PC-9 (cell line): ENCODE data around the gene ALKBH4. TPM values are rescaled to one million over a fixed set of nuclear protein-coding genes. Genes with fewer than 3 reads are reported as not detected.

ENCODE experiments used
- BruUV-seq: library from RNA; stranded (reverse); fragments of 400-500 nt; replicated peaks from 2 replicates; lab custom pipeline; 2021; lab: Mats Ljungman, UMichigan
- CTCF ChIA-PET: fragments of 300-600 bp; sonication (Branson Sonifier 250); formaldehyde crosslinking; loops from one replicate; lab custom pipeline; 2022; ENCODE audit warnings: antibody characterized with exemption; lab: Charles Lee
- POLR2A ChIA-PET: fragments of 300-600 bp; sonication (Branson Sonifier 250); formaldehyde crosslinking; loops from one replicate; lab custom pipeline; 2022; ENCODE audit warnings: antibody characterized with exemption; ENCODE audit not compliant: unreplicated experiment; lab: Charles Lee
- DNase-seq, 2 experiments: peaks; one replicate each; pipeline versions ENCODE4 v3.0.0 to v3.0.0-alpha.2; 2015 to 2022; ENCODE audit warnings: mixed read lengths in 1 of 2
- H2AFZ ChIP-seq: fragments of 200-600 bp; sonication (generic); 2 replicates; pipeline ENCODE4 v1.8.1; 2017; ENCODE audit warnings: antibody characterized with exemption
- H3F3A ChIP-seq: fragments of 200-600 bp; sonication (generic); 2 replicates; pipeline ENCODE4 v1.8.1; 2017; ENCODE audit warnings: antibody characterized with exemption, mild to moderate bottlenecking, low read depth; ENCODE audit not compliant: insufficient read depth
- H3K27ac ChIP-seq: fragments of 200-600 bp; sonication (generic); 2 replicates; pipeline ENCODE4 v1.6.1; 2016; ENCODE audit warnings: mixed run types
- H3K27me3 ChIP-seq: fragments of 200-600 bp; sonication (generic); 2 replicates; pipeline ENCODE4 v1.6.1; 2016; ENCODE audit warnings: low read depth, mixed run types; ENCODE audit not compliant: insufficient read depth
- H3K36me3 ChIP-seq: fragments of 200-600 bp; sonication (generic); 2 replicates; pipeline ENCODE4 v1.6.1; 2016; ENCODE audit warnings: low read depth, mixed run types
- H3K4me1 ChIP-seq: fragments of 200-600 bp; sonication (generic); replicated peaks from 2 replicates; pipeline ENCODE4 v1.6.1; 2016; ENCODE audit warnings: mixed run types; ENCODE audit not compliant: insufficient read depth
- H3K4me2 ChIP-seq: fragments of 200-600 bp; sonication (generic); 2 replicates; pipeline ENCODE4 v1.6.1; 2017; ENCODE audit warnings: mixed run types
- H3K4me3 ChIP-seq: fragments of 200-600 bp; sonication (generic); 2 replicates; pipeline ENCODE4 v1.6.1; 2016; ENCODE audit warnings: mixed run types
- H3K79me2 ChIP-seq: fragments of 200-600 bp; sonication (generic); 2 replicates; pipeline ENCODE4 v1.6.1; 2017; ENCODE audit warnings: low read depth, mixed run types
- H3K9me2 ChIP-seq: fragments of 200-600 bp; sonication (generic); 2 replicates; pipeline ENCODE4 v1.8.1; 2017; ENCODE audit warnings: mild to moderate bottlenecking; ENCODE audit not compliant: insufficient read depth
- H3K9me3 ChIP-seq: fragments of 200-600 bp; sonication (generic); 2 replicates; pipeline ENCODE4 v1.8.1; 2016; ENCODE audit warnings: low read depth; ENCODE audit not compliant: insufficient read depth
- H4K20me1 ChIP-seq: fragments of 200-600 bp; sonication (generic); 2 replicates; pipeline ENCODE4 v1.8.1; 2017; ENCODE audit not compliant: insufficient read depth
- EZH2 ChIP-seq: fragments of 200-600 bp; sonication (generic); IDR thresholded peaks from 2 replicates; pipeline ENCODE4 v1.8.0; 2017; ENCODE audit warnings: antibody characterized with exemption, low read depth
- intact Hi-C: fragments of 100-400 bp; cut with micrococcal nuclease; formaldehyde crosslinking; loops from one replicate; pipeline ENCODE4 v1.10.0; 2022; ENCODE audit not compliant: unreplicated experiment
- total RNA-seq: library from RNA; stranded (reverse); gene quantifications from 2 replicates; pipeline ENCODE4 v1.2.3, GENCODE V29; 2021
- TF ChIP-seq, protein P1 (sequence below): fragments of 200-600 bp; sonication (generic); conservative IDR thresholded peaks from 2 replicates; pipeline ENCODE4 v1.6.1; 2017; ENCODE audit warnings: mixed run types, antibody characterized with exemption, mild to moderate bottlenecking, moderate library complexity

Gene ALKBH4
- total RNA-seq, 1 experiment from 2014 or later: 10.9 TPM

DNA sequence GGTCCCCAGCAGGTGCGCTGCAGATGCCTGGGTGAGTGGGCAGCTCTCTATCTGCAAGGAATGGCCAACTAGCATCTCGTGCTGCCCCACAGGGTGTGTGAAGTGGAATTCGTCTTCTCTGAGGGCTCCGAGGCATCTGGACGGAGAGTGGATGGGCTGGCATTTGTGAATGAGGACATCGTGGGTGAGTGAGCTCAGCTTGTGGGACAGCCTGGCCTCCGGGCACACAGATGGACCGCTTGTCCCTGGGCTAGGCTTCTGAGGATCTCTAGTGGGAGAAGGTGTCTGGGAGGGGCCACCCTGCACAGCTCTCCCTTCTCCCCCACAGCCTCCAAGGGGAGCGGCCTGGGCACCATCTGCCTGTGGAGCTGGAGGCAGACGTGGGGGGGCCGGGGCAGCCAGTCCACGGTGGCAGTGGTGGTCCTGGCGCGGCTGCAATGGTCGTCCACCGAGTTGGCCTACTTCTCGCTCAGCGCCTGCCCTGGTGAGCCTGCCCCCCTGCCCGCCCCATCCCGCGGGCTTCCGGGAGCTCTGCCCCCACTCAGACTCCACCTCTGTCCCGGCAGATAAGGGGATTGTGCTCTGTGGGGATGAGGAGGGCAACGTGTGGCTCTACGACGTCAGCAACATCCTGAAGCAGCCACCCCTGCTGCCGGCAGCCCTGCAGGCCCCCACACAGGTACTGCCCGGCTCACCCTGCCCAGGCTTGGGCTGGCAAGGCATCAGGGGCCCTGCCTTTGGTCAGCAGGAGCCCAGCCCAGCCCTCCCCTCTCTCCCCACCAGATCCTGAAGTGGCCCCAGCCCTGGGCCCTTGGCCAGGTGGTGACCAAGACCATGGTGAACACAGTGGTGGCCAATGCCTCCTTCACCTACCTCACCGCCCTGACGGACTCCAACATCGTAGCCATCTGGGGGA, 7.7 kb upstream of the ALKBH4 start:
- no peaks in the 10 kb centered on the region for H3K27me3 ChIP-seq
- intact Hi-C loops: no loop called here
- H3K4me2 ChIP-seq: no peak overlapping the region
- CTCF ChIA-PET: no interaction called here
- no peaks in the 10 kb centered on the region for H3K36me3 ChIP-seq
- no peak for TF ChIP-seq EZH2
- TF ChIP-seq, protein P1, sequence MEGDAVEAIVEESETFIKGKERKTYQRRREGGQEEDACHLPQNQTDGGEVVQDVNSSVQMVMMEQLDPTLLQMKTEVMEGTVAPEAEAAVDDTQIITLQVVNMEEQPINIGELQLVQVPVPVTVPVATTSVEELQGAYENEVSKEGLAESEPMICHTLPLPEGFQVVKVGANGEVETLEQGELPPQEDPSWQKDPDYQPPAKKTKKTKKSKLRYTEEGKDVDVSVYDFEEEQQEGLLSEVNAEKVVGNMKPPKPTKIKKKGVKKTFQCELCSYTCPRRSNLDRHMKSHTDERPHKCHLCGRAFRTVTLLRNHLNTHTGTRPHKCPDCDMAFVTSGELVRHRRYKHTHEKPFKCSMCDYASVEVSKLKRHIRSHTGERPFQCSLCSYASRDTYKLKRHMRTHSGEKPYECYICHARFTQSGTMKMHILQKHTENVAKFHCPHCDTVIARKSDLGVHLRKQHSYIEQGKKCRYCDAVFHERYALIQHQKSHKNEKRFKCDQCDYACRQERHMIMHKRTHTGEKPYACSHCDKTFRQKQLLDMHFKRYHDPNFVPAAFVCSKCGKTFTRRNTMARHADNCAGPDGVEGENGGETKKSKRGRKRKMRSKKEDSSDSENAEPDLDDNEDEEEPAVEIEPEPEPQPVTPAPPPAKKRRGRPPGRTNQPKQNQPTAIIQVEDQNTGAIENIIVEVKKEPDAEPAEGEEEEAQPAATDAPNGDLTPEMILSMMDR: no peak
- POLR2A ChIA-PET: no interaction called here
- no peaks in the 10 kb centered on the region for H3K9me2 ChIP-seq
- no peak overlapping the region for H3K4me3 ChIP-seq
- DNase-seq: no peak
- no peak overlapping the region for H2AFZ ChIP-seq
- H3F3A ChIP-seq: no peaks in the 10 kb centered on the region; the same call in 1 of the 2 replicates
- no peak overlapping the region for H3K27ac ChIP-seq
- no peaks in the 10 kb centered on the region for H3K79me2 ChIP-seq
- H3K4me1 ChIP-seq: no peaks in the 10 kb centered on the region
- no peaks in the 10 kb centered on the region for H4K20me1 ChIP-seq
- no TSS peak for BruUV-seq
- H3K9me3 ChIP-seq: no peaks in the 10 kb centered on the region

DNA sequence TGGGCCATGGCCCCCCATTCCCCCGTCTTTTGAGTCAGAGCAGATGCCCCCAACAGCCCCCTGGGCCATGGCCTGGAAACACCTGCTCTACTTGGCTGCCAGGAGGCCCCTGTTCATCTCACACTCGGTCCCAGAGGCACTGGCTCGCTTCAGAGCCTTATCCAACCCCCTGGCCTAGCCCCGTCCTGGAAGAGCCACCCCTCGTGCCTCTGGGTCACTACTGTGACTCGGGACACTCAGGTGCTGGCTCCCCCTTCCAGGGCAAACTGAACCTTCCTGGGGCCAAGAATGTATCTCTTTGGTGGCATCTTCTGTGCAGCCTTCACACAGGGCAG, 7.1 kb upstream of the ALKBH4 start:
- Histone ChIP-seq H3K4me1 (no peaks in the 10 kb centered on the region), H3K79me2 (no peaks in the 10 kb centered on the region), H3K9me3 (no peaks in the 10 kb centered on the region), H3K36me3 (no peaks in the 10 kb centered on the region), H2AFZ (no peak overlapping the region), H3K4me3 (no peak overlapping the region), H3K9me2 (no peaks in the 10 kb centered on the region), H3K27ac (no peak overlapping the region), H3F3A (no peaks in the 10 kb centered on the region; the same call in 1 of the 2 replicates), H3K4me2 (no peak overlapping the region), H4K20me1 (no peaks in the 10 kb centered on the region), H3K27me3 (no peaks in the 10 kb centered on the region)
- no peak for DNase-seq
- TF ChIP-seq, protein P1: no peak
- no peak for TF ChIP-seq EZH2
- no TSS peak for BruUV-seq
- intact Hi-C loops: no loop called here
- POLR2A ChIA-PET: no interaction called here
- CTCF ChIA-PET: no interaction called here

DNA sequence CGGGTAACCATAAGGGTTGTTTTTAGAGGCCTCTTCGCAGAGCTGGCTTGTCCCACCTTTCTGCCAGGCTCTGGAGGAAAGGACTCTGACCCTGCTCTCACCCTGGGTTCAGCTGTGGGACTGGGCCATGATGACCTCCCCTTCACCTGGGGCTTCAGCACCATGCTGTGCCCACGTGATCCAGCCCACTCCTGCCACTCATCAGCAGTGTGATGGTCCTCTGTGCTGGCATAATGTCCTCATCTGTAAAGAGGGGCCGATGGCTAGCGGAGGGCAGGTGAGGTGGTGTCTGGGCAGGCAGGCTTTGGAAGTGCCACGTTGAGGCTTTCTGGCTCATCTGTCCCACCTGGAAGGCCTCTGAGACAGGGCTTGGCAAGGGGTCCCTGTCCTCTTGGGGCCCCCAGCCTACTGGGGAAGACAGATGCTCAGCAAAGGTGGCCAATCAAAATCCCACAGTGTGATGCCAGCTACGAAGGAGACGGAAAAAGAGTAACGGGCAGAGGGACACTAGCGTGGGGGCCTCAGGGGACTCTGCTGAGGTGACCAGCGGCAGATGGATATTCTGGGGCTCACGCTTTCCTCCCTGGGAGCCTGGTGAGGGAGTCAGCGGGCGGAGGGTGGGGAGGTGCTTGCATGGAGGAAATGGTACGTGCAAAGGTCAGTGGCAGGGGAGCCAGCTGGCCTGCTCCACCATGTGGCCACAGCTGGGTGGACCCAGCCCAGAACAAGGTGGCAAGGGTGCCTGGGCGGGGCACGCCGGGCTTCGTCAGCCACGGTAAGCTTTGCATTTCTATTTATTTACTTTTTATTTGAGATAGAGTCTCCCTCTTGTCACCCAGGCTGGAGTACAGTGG, 5.5 kb upstream of the ALKBH4 start:
- no peaks in the 10 kb centered on the region for H4K20me1 ChIP-seq
- no peaks in the 10 kb centered on the region for H3K36me3 ChIP-seq
- no peaks in the 10 kb centered on the region; the same call in 1 of the 2 replicates for H3F3A ChIP-seq
- no peaks in the 10 kb centered on the region for H3K27me3 ChIP-seq
- no peak overlapping the region for H3K27ac ChIP-seq
- POLR2A ChIA-PET: no interaction called here
- H2AFZ ChIP-seq: no peak overlapping the region
- no peaks in the 10 kb centered on the region for H3K9me3 ChIP-seq
- no peak overlapping the region for H3K4me2 ChIP-seq
- TF ChIP-seq, protein P1: no peak
- no peak for TF ChIP-seq EZH2
- intact Hi-C loops: loop anchor here (10.0 kb wide), 1 partner anchor 195 kb away; no protein-coding TSS in a partner anchor
- no peak overlapping the region for H3K4me3 ChIP-seq
- H3K9me2 ChIP-seq: no peaks in the 10 kb centered on the region
- BruUV-seq: no TSS peak
- H3K4me1 ChIP-seq: peaks cover 5% of the 10 kb centered on the region; the same call in 1 of the 2 replicates
- no peaks in the 10 kb centered on the region for H3K79me2 ChIP-seq
- no peak for DNase-seq
- CTCF ChIA-PET: no interaction called here
